Kidney (tissue), 14 donors: ENCODE results near the gene IFI30. TPM values are rescaled to one million over a fixed set of nuclear protein-coding genes. Genes with fewer than 3 reads are reported as not detected.

Source experiments
- DNase-seq, 5 donors: peaks; one replicate each; pipeline ENCODE4 v3.0.0-alpha.2; 2013 to 2020
- FAIRE-seq: peaks from 2 replicates; lab custom pipeline; 2012; peaks lifted over from hg19 to GRCh38; lab: Jason Lieb, UNC
- H3K27ac ChIP-seq, 2 donors: one replicate each; pipeline ENCODE4 v1.7.0; 2013; ENCODE audit warnings: low read depth in 2 of 2, low read length in 2 of 2, inconsistent platforms in 1 of 2
- H3K27me3 ChIP-seq: one replicate; pipeline ENCODE4 v1.7.1; 2013; ENCODE audit warnings: low read length, inconsistent platforms; ENCODE audit not compliant: control insufficient read depth, insufficient read depth
- H3K36me3 ChIP-seq, 3 donors: one replicate each; pipeline versions ENCODE4 v1.7.0 to v1.7.1; 2013; ENCODE audit warnings: low read length in 3 of 3, control low read depth in 1 of 3, inconsistent platforms in 1 of 3; ENCODE audit not compliant: insufficient read depth in 3 of 3, control insufficient read depth in 2 of 3
- H3K4me1 ChIP-seq, 3 donors: one replicate each; pipeline versions ENCODE4 v1.7.0 to v1.7.1; 2013; ENCODE audit warnings: low read length in 3 of 3, inconsistent platforms in 1 of 3, low read depth in 1 of 3; ENCODE audit not compliant: control insufficient read depth in 2 of 3, insufficient read depth in 2 of 3
- H3K4me3 ChIP-seq, 3 donors: one replicate each; pipeline versions ENCODE4 v1.7.0 to v1.8.1; 2013; ENCODE audit warnings: low read length in 3 of 3, control low read depth in 1 of 3, inconsistent platforms in 1 of 3
- H3K9ac ChIP-seq, 3 donors: one replicate each; pipeline versions ENCODE4 v1.7.0 to v1.7.1; 2013; ENCODE audit warnings: low read length in 3 of 3, control low read depth in 1 of 3, inconsistent platforms in 1 of 3
- H3K9me3 ChIP-seq, 3 donors: one replicate each; pipeline versions ENCODE4 v1.7.0 to v1.7.1; 2013; ENCODE audit warnings: low read length in 3 of 3, control low read depth in 1 of 3, inconsistent platforms in 1 of 3; ENCODE audit not compliant: control insufficient read depth in 2 of 3, insufficient read depth in 1 of 3
- CTCF ChIP-seq: IDR thresholded peaks from 3 replicates; pipeline ENCODE4 v1.5.1; 2012; ENCODE audit warnings: mild to moderate bottlenecking, moderate library complexity, borderline replicate concordance; ENCODE audit not compliant: insufficient read depth; ENCODE audit errors: extremely low read depth
- intact Hi-C: fragments of 100-400 bp; cut with DNase I; formaldehyde crosslinking; loops from one replicate; pipeline ENCODE4 v1.11.1; 2022
- polyA plus RNA-seq: library from polyadenylated mRNA; stranded (reverse); fragments of 350-450 nt; fragmentation: Illumina TruSeq; extraction: RNeasy Lipid Tissue Mini Kit (QIAGEN cat#74804); gene quantifications from one replicate; pipeline ENCODE4 v1.2.3, GENCODE V29; 2014; ENCODE audit warnings: low read depth, low replicate concordance; ENCODE audit not compliant: insufficient read depth
- total RNA-seq: library from RNA; stranded (reverse); fragmentation: NEBNext Ultra II Directional; extraction: Animal tissue kit (Norgen Biotek cat#: 25700); gene quantifications from one replicate; pipeline ENCODE4 v1.2.1, GENCODE V29; 2021
- donor health status: control.
- donor health status: control.
- donor health status: control.
- donor health status: control.
- donor health status: control.
- donor health status: DM: yes; HTN: yes; CAD: no.
- donor health status: Normal renal cell carcinoma (clear cell type).

The IFI30 gene
- total and polyA plus RNA-seq, 2 donors from 2014 or later: 109 to 173 TPM

GRCh38 chr19:18128044-18128443 is 45.6 kb upstream of the IFI30 start:
- FAIRE-seq: no peak
- Histone ChIP-seq H3K4me3 (no peak overlapping the region), H3K27me3 (no peaks in the 10 kb centered on the region), H3K4me1 (no peaks in the 10 kb centered on the region), H3K9ac (no peak overlapping the region), H3K27ac (no peak overlapping the region), H3K36me3 (peaks cover 2 to 35% (median 34%) of the 10 kb centered on the region in 3 donors), H3K9me3 (no peaks in the 10 kb centered on the region)
- no peak for TF ChIP-seq CTCF
- DNase-seq: no peak
- intact Hi-C loops: no loop called here

- H3K36me3 ChIP-seq: peaks cover 2 to 35% (median 33%) of the 10 kb centered on the region in 3 donors
- no peak overlapping the region for H3K4me3 ChIP-seq
- no peak overlapping the region for H3K9ac ChIP-seq
- no peaks in the 10 kb centered on the region for H3K27me3 ChIP-seq
- no peaks in the 10 kb centered on the region for H3K4me1 ChIP-seq
- no peaks in the 10 kb centered on the region for H3K9me3 ChIP-seq
- DNase-seq (no peak), FAIRE-seq (no peak)
- no peak overlapping the region for H3K27ac ChIP-seq
- TF ChIP-seq CTCF: no peak
- intact Hi-C loops: no loop called here
Measured at GRCh38 chr19:18128805-18129204, 44.8 kb upstream of the IFI30 start.

- no peak for TF ChIP-seq CTCF
- Histone ChIP-seq H3K4me1 (peaks cover 0 to 4% (median 3%) of the 10 kb centered on the region in 3 donors), H3K4me3 (no peak overlapping the region), H3K27ac (no peak overlapping the region), H3K9ac (no peak overlapping the region), H3K36me3 (peaks cover 2 to 42% (median 30%) of the 10 kb centered on the region in 3 donors), H3K27me3 (no peaks in the 10 kb centered on the region), H3K9me3 (no peaks in the 10 kb centered on the region)
- FAIRE-seq (no peak), DNase-seq (no peak)
- intact Hi-C loops: no loop called here
Measured at GRCh38 chr19:18130523-18131242, 42.9 kb upstream of the IFI30 start.
